Measurements from ENCODE around the gene TPT1.
"Not testable (repeated sequence)": the region's sequence is repeated elsewhere in the genome, so short reads cannot be mapped to it uniquely, and the experiment has no call there.

GRCh38 chr13:45343102-45343501 is 2.1 kb upstream of the TPT1 start:
- TF ChIP-seq CTCF (IDR thresholded peaks at IDR 0.05); BCL3 (IDR thresholded peaks at IDR 0.05); HMGXB4 (CRISPR knock-in tag; IDR thresholded peaks at IDR 0.05; ENCODE audit: borderline replicate concordance); CHD4 (IDR thresholded peaks at IDR 0.05; ENCODE audit: borderline replicate concordance); CHD2 (IDR thresholded peaks at IDR 0.05; ENCODE audit: low read length, partially characterized antibody); BHLHE40 (IDR thresholded peaks at IDR 0.05; ENCODE audit: low read depth, low read length); POLR2A (IDR thresholded peaks at IDR 0.05; ENCODE audit: low read length); EHMT2 (IDR thresholded peaks at IDR 0.05; ENCODE audit: low read depth); JUN (IDR thresholded peaks at IDR 0.05); CEBPB (IDR thresholded peaks at IDR 0.05): not testable (repeated sequence)
- TF ChIP-seq, protein P1, sequence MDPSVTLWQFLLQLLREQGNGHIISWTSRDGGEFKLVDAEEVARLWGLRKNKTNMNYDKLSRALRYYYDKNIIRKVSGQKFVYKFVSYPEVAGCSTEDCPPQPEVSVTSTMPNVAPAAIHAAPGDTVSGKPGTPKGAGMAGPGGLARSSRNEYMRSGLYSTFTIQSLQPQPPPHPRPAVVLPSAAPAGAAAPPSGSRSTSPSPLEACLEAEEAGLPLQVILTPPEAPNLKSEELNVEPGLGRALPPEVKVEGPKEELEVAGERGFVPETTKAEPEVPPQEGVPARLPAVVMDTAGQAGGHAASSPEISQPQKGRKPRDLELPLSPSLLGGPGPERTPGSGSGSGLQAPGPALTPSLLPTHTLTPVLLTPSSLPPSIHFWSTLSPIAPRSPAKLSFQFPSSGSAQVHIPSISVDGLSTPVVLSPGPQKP (IDR thresholded peaks at IDR 0.05; ENCODE audit: low read depth, low read length) = not testable (repeated sequence)

Measured in A549 (cell line).